ENCODE measurements around the gene SNX1. TPM values are rescaled to one million over a fixed set of nuclear protein-coding genes. Genes with fewer than 3 reads are reported as not detected.
"Not testable (repeated sequence)": the region's sequence is repeated elsewhere in the genome, so short reads cannot be mapped to it uniquely, and the experiment has no call there.

Gene SNX1
- total RNA-seq, 4 donors from 2014 or later, result 184 to 348 (median 211) TPM

DNA sequence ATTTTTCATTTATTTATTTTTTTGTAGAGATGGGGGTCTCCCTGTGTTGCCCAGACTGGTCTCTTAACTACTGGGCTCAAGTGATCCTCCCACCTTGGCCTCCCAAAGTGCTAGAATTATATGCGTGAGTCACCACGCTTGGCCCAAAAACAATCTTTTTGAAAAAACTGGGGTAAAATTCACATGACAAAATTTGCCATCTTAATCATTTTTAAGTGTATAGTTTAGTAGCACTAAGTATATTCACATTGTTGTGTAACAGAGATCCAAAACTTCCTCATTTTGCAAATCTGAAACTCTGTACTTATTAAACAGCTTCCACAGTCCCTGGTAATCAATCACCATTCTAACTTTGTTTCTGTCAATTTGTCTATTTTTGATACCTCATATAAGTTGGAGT is 5.2 kb downstream of the SNX1 start:
- TF ChIP-seq, protein P1, sequence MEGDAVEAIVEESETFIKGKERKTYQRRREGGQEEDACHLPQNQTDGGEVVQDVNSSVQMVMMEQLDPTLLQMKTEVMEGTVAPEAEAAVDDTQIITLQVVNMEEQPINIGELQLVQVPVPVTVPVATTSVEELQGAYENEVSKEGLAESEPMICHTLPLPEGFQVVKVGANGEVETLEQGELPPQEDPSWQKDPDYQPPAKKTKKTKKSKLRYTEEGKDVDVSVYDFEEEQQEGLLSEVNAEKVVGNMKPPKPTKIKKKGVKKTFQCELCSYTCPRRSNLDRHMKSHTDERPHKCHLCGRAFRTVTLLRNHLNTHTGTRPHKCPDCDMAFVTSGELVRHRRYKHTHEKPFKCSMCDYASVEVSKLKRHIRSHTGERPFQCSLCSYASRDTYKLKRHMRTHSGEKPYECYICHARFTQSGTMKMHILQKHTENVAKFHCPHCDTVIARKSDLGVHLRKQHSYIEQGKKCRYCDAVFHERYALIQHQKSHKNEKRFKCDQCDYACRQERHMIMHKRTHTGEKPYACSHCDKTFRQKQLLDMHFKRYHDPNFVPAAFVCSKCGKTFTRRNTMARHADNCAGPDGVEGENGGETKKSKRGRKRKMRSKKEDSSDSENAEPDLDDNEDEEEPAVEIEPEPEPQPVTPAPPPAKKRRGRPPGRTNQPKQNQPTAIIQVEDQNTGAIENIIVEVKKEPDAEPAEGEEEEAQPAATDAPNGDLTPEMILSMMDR (IDR thresholded peaks at IDR 0.05), result no peak
- no peak for TF ChIP-seq POLR2A (IDR thresholded peaks at IDR 0.05)
- intact Hi-C loops (cut with DNase I), result no loop called here
- no peak for DNase-seq
- Histone ChIP-seq H3K9me3 (no peaks in the 10 kb centered on the region), H3K4me1 (peaks cover 33 to 64% of the 10 kb centered on the region in 2 donors), H3K4me3 (replicated peaks in 1 of 3) (no peak overlapping the region), H3K36me3 (no peaks in the 10 kb centered on the region), H3K27me3 (no peaks in the 10 kb centered on the region), H3K27ac (peak overlapping the region in 2 of 3 donors; percentile 29 to 96)
- WGBS, 2 donors, result 92 to 94% methylated on average over 2 of the region's 2 CpGs

DNA sequence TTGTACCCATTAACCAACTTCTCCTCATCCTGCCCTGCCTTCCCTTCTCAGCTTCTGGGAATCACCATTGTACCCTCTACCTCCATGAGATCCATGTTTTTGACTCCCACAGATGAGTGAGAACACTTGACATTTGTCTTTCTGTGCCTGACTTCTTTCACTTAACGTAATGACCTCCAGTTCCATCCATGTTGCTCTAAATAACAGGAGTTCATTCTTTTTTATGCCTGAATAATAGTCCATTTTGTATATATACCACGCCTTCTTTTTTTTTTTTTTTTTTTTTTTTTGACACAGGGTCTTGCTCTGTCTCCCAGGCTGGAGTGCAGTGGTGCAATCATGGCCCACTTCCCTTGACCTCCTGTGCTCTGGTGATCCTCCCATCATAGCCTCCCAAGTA is 6.7 kb downstream of the SNX1 start:
- intact Hi-C loops (cut with DNase I), result no loop called here
- Histone ChIP-seq H3K4me1 (peaks cover 42 to 80% of the 10 kb centered on the region in 2 donors), H3K9me3 (no peaks in the 10 kb centered on the region), H3K27me3 (no peaks in the 10 kb centered on the region), H3K27ac (peak overlapping the region in 1 of 3 donors; percentile 90), H3K36me3 (no peaks in the 10 kb centered on the region), H3K4me3 (replicated peaks in 1 of 3) (no peak overlapping the region)
- TF ChIP-seq, protein P1 (IDR thresholded peaks at IDR 0.05), result no peak
- no peak for TF ChIP-seq POLR2A (IDR thresholded peaks at IDR 0.05)
- DNase-seq, result no peak
- WGBS, 2 donors, result 98% methylated on average over 2 of the region's 2 CpGs

DNA sequence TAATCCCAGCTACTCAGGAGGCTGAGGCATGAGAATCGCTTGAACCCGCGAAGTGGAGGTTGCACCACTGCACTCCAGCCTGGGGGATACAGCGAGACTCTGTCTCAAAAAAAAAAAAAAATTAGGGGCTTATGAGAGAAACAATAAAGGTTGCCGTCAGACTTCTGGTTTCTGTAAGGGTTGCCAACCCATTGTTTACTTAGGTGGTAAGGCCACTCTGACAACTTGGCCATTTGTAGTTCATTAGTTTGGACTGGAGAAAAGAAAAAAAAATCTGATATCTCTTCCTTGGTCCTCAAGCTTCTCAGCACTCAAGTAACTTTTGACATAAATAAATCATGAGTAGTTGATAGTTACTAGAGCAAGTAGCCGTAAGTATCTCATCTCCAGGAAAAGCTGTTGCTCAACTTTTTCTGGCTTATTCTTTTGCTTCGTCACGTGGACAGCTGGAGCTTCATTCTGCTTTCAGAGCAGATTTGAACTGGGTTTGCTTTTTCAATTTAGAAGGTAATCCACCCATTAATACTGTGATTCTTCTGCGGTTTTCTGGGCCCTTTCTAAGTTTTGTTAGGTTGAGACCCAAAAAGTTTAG is 9.4 kb downstream of the SNX1 start:
- H3K27ac ChIP-seq, result peak overlapping the region; percentile 59 to 94 (median 90)
- intact Hi-C loops (cut with DNase I), result no loop called here
- H3K4me3 ChIP-seq (replicated peaks in 1 of 3), result no peak overlapping the region
- DNase-seq, result peak; percentile 58 to 60
- no peaks in the 10 kb centered on the region for H3K9me3 ChIP-seq
- whole genome bisulfite sequencing, 2 donors, result 49 to 50% methylated on average over 9 of the region's 9 CpGs
- peaks cover 40 to 83% of the 10 kb centered on the region in 2 donors for H3K4me1 ChIP-seq
- TF ChIP-seq POLR2A (IDR thresholded peaks at IDR 0.05), result peak in 1 of 2 donors; percentile 43
- TF ChIP-seq, protein P1 (IDR thresholded peaks at IDR 0.05), result peak in 1 of 6 experiments; percentile 4
- H3K36me3 ChIP-seq, result no peaks in the 10 kb centered on the region
- H3K27me3 ChIP-seq, result no peaks in the 10 kb centered on the region

DNA sequence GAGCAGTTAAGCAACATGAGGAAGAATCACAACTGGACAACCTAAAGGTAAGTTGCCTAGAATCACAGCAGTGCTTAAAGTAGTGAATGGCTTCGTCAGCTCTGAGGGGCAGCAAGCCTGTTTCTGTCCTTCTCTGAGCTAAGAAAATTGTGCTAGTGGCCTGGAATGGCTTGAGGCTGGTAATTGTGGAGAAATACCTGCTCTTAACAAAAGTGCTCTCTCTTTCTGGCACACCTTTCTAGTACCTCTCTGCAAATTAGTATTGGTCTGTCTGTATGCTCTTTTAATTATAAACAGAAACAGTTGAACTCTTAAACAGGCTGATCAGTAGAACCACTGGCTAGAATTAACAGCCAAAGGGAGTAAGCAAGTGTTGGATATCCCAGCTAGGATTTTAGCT is 11.6 kb downstream of the SNX1 start:
- intact Hi-C loops (cut with DNase I), result no loop called here
- Histone ChIP-seq H3K4me1 (peaks cover 62 to 92% of the 10 kb centered on the region in 2 donors), H3K27me3 (no peaks in the 10 kb centered on the region), H3K4me3 (replicated peaks in 1 of 3) (no peak overlapping the region), H3K27ac (peak overlapping the region; percentile 59 to 94 (median 90)), H3K9me3 (no peaks in the 10 kb centered on the region), H3K36me3 (no peaks in the 10 kb centered on the region)
- DNase-seq, result no peak
- no peak for TF ChIP-seq POLR2A (IDR thresholded peaks at IDR 0.05)
- TF ChIP-seq, protein P1 (IDR thresholded peaks at IDR 0.05), result no peak
- 80 to 92% methylated on average over 1 of the region's 1 CpG for WGBS, 2 donors

DNA sequence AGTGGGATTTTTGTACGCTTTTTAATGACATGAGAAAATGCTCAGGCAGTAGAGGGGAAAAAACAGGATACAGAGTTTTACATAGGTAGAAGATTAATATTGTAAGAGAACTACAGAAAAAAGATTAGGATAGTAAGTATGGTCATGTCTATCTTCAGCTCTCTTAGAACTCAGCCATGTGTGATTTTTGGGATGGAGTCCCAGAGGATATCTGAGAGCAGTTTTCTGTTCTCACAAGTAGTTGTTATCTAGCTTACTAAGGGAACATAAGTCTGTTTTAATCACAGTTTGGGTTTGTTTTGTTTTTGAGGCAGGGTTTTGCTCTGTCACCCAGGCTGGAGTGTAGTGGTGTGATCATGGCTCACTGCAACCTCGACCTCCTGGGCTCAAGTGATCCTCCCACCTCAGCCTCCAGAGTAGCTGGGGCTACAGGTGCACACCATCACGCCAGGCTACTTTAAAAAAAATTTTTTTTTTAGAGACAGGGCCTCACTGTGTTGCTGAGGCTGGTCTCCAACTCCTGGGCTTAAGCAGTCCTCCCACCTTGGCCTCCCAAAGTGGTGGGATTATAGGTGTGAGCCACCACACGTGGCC is 14.4 kb downstream of the SNX1 start:
- intact Hi-C loops (cut with DNase I); H3K4me3 ChIP-seq (replicated peaks in 1 of 3); DNase-seq; H3K9me3 ChIP-seq; H3K27me3 ChIP-seq: not testable (repeated sequence)
- Histone ChIP-seq H3K36me3 (peaks cover 3 to 19% of the 10 kb centered on the region in 2 donors), H3K4me1 (peaks cover 66 to 82% of the 10 kb centered on the region in 2 donors), H3K27ac (peak overlapping the region; percentile 80 to 81 (median 81))
- WGBS, 2 donors, result 76 to 79% methylated on average over 4 of the region's 4 CpGs
